ENCODE measurements around the gene CDH6. TPM values are rescaled to one million over a fixed set of nuclear protein-coding genes. Genes with fewer than 3 reads are reported as not detected.

CDH6 gene
- total and polyA plus RNA-seq, 7 donors = under 0.01 to 6.9 (median 1.6) TPM; not detected in 1

GRCh38 chr5:31377274-31377946 lies 183.9 kb downstream of the CDH6 start:
- Histone ChIP-seq H3K9me3 (no peaks in the 10 kb centered on the region), H3K4me3 (no peak overlapping the region), H3K27me3 (no peaks in the 10 kb centered on the region), H3K36me3 (no peaks in the 10 kb centered on the region), H3K4me1 (no peaks in the 10 kb centered on the region), H3K27ac (no peak overlapping the region)
- 20 to 67% methylated on average over 6 of the region's 6 CpGs for WGBS, 2 donors
- intact Hi-C loops (cut with DNase I) = no loop called here
- DNase-seq = no peak
- no peak for TF ChIP-seq EP300 (IDR thresholded peaks at IDR 0.05)
- TF ChIP-seq POLR2AphosphoS5 (IDR thresholded peaks at IDR 0.05) = no peak
- TF ChIP-seq CTCF (IDR thresholded peaks at IDR 0.05) = no peak
- no peak for TF ChIP-seq POLR2A (IDR thresholded peaks at IDR 0.05)

- Histone ChIP-seq H3K27me3 (no peaks in the 10 kb centered on the region), H3K9me3 (no peaks in the 10 kb centered on the region), H3K4me3 (no peak overlapping the region), H3K4me1 (no peaks in the 10 kb centered on the region), H3K27ac (no peak overlapping the region), H3K36me3 (no peaks in the 10 kb centered on the region)
- intact Hi-C loops (cut with DNase I) = no loop called here
- TF ChIP-seq EP300 (IDR thresholded peaks at IDR 0.05) = no peak
- no peak for TF ChIP-seq CTCF (IDR thresholded peaks at IDR 0.05)
- TF ChIP-seq POLR2AphosphoS5 (IDR thresholded peaks at IDR 0.05) = no peak
- no peak for TF ChIP-seq POLR2A (IDR thresholded peaks at IDR 0.05)
- DNase-seq = no peak
These were observed 184.7 kb downstream of the CDH6 start for GRCh38 chr5:31378136-31378535.
